Caco-2 (cell line): ENCODE measurements around the gene CITED2. TPM values are rescaled to one million over a fixed set of nuclear protein-coding genes. Genes with fewer than 3 reads are reported as not detected.

Source experiments
- BruUV-seq: library from RNA; stranded (reverse); fragments of 400-500 nt; replicated peaks from 2 replicates; lab custom pipeline; 2021; lab: Mats Ljungman, UMichigan
- CTCF ChIA-PET: fragments of 300-600 bp; sonication (Branson Sonifier 250); formaldehyde crosslinking; loops from one replicate; lab custom pipeline; 2022; ENCODE audit warnings: antibody characterized with exemption; lab: Charles Lee
- POLR2A ChIA-PET: fragments of 300-600 bp; sonication (Branson Sonifier 250); formaldehyde crosslinking; loops from one replicate; lab custom pipeline; 2022; ENCODE audit warnings: antibody characterized with exemption; lab: Charles Lee
- DNase-seq, 2 experiments: peaks; one replicate each; pipeline versions ENCODE4 v3.0.0 to v3.0.0-alpha.2; 2020 to 2022
- H3K27me3 ChIP-seq: replicated peaks from 2 replicates; pipeline ENCODE4 v1.6.0; 2011; ENCODE audit warnings: low read length; ENCODE audit not compliant: control insufficient read depth, insufficient read depth
- H3K36me3 ChIP-seq: 2 replicates; pipeline ENCODE4 v1.5.1; 2011; ENCODE audit warnings: low read length; ENCODE audit not compliant: control insufficient read depth, insufficient read depth
- H3K4me1 ChIP-seq: fragments of 250-450 bp; sonication (Bioruptor Pico); 2 replicates; pipeline ENCODE4 v1.5.1; 2020; ENCODE audit warnings: mild to moderate bottlenecking
- H3K4me3 ChIP-seq: 2 replicates; pipeline ENCODE4 v1.5.1; 2011; ENCODE audit warnings: low read depth, mild to moderate bottlenecking, control low read depth, low read length
- H3K9me3 ChIP-seq: fragments of 250-450 bp; sonication (Bioruptor Pico); 2 replicates; pipeline ENCODE4 v1.5.1; 2020; ENCODE audit warnings: mild to moderate bottlenecking, moderate library complexity
- H3K27ac Mint-ChIP-seq: one replicate; pipeline ENCODE4 v1.8.0; 2022; ENCODE audit warnings: mixed read lengths; ENCODE audit not compliant: unreplicated experiment
- H3K27me3 Mint-ChIP-seq: one replicate; pipeline ENCODE4 v1.8.0; 2022; ENCODE audit warnings: mixed read lengths; ENCODE audit not compliant: insufficient read depth, unreplicated experiment
- H3K36me3 Mint-ChIP-seq: one replicate; pipeline ENCODE4 v1.8.0; 2022; ENCODE audit warnings: mild to moderate bottlenecking, mixed read lengths; ENCODE audit not compliant: insufficient read depth, unreplicated experiment
- H3K4me1 Mint-ChIP-seq: one replicate; pipeline ENCODE4 v1.8.0; 2022; ENCODE audit warnings: low read depth, mixed read lengths; ENCODE audit not compliant: unreplicated experiment
- H3K4me3 Mint-ChIP-seq: one replicate; pipeline ENCODE4 v1.8.0; 2022; ENCODE audit warnings: mild to moderate bottlenecking, moderate library complexity, mixed read lengths; ENCODE audit not compliant: unreplicated experiment
- H3K9me3 Mint-ChIP-seq: one replicate; pipeline ENCODE4 v1.8.0; 2022; ENCODE audit warnings: mixed read lengths; ENCODE audit not compliant: unreplicated experiment
- CTCF ChIP-seq, 2 experiments: fragments of 200-600 bp in 1 of 2; IDR thresholded peaks; 1 replicate in 1 of 2; 2 replicates in 1 of 2; pipeline versions ENCODE4 v1.5.1 to v1.8.0; 2011 to 2022; ENCODE audit warnings: antibody characterized with exemption in 1 of 2, control low read depth in 1 of 2, inconsistent platforms in 1 of 2, low read depth in 1 of 2, low read length in 1 of 2, mild to moderate bottlenecking in 1 of 2, moderate library complexity in 1 of 2; ENCODE audit not compliant: insufficient read depth in 1 of 2, severe bottlenecking in 1 of 2, unreplicated experiment in 1 of 2
- intact Hi-C: fragments of 100-400 bp; cut with micrococcal nuclease; formaldehyde crosslinking; loops from one replicate; pipeline ENCODE4 v1.10.0; 2022; ENCODE audit not compliant: unreplicated experiment
- total RNA-seq: library from RNA; stranded (reverse); gene quantifications from 2 replicates; pipeline ENCODE4 v1.2.3, GENCODE V29; 2022

Gene CITED2
- total RNA-seq, 1 experiment from 2014 or later, result 78.0 TPM

- no peak overlapping the region for H3K4me3 Mint-ChIP-seq
These were observed 50.7 kb downstream of the CITED2 start for GRCh38 chr6:139323511-139324300.

More at GRCh38 chr6:139323511-139324300, 50.7 kb downstream of the CITED2 start:
- Histone ChIP-seq H3K36me3 (no peaks in the 10 kb centered on the region), H3K4me3 (no peak overlapping the region), H3K27me3 (no peaks in the 10 kb centered on the region), H3K4me1 (peaks cover 4% of the 10 kb centered on the region; the same call in 1 of the 2 replicates), H3K9me3 (no peaks in the 10 kb centered on the region)
- no peaks in the 10 kb centered on the region for H3K27me3 Mint-ChIP-seq
- no TSS peak for BruUV-seq
- peak in 1 of 2 experiments; percentile 11 for DNase-seq
- H3K36me3 Mint-ChIP-seq, result no peaks in the 10 kb centered on the region
- H3K4me1 Mint-ChIP-seq, result no peaks in the 10 kb centered on the region
- TF ChIP-seq CTCF (IDR thresholded peaks at IDR 0.05; ENCODE audit: insufficient read depth in 1 of 2, low read depth in 1 of 2, low read length in 1 of 2, severe bottlenecking in 1 of 2, unreplicated experiment in 1 of 2), result no peak
- peaks cover 6% of the 10 kb centered on the region for H3K9me3 Mint-ChIP-seq
- no peak overlapping the region for H3K27ac Mint-ChIP-seq
- CTCF ChIA-PET, result no interaction called here
- POLR2A ChIA-PET, result no interaction called here
- intact Hi-C loops, result no loop called here

Other genes starting within 250 kb of the CITED2 start
- gene HECA, start 239.6 kb downstream of the CITED2 start, total RNA-seq, result 4.9 and 5.2 TPM in 2 replicates
- gene TXLNB, start 82.7 kb downstream of the CITED2 start, total RNA-seq, result not detected in 2 replicates